HCT116 (cell line): ENCODE measurements around the gene HOXD11. TPM values are rescaled to one million over a fixed set of nuclear protein-coding genes. Genes with fewer than 3 reads are reported as not detected.
A peak's percentile ranks its signal among the peaks of the same experiment; 100 is the strongest.

Experiments used
- ATAC-seq: fragments of 200-7000 bp; cut with Tn5 transposase; 2 replicates; pipeline ENCODE4 v1.9.1; 2020; ENCODE audit warnings: mild to moderate bottlenecking, moderate library complexity
- BruUV-seq: library from RNA; stranded (reverse); fragments of 400-500 nt; replicated peaks from 2 replicates; lab custom pipeline; 2021; lab: Mats Ljungman, UMichigan
- CTCF ChIA-PET: fragments of 300-600 bp; sonication (Branson Sonifier 250); formaldehyde crosslinking; loops from one replicate; lab custom pipeline; 2021; ENCODE audit warnings: antibody characterized with exemption; lab: Charles Lee
- POLR2A ChIA-PET: fragments of 300-600, 350-600 bp; sonication (Branson Sonifier 250); formaldehyde crosslinking; loops from one replicate; lab custom pipeline; 2021; ENCODE audit warnings: antibody characterized with exemption; lab: Charles Lee
- RAD21 ChIA-PET, 2 experiments: fragments of 300-600 bp; sonication (Branson Sonifier 250); formaldehyde crosslinking; loops; one replicate each; lab custom pipeline; 2023; ENCODE audit warnings: low total read pairs in 2 of 2; ENCODE audit not compliant: uncharacterized antibody in 2 of 2, unreplicated experiment in 2 of 2, low non-redundant PET in 1 of 2; lab: Charles Lee
- DNase-seq: peaks from one replicate; pipeline ENCODE4 v3.0.0-alpha.2; 2010; ENCODE audit warnings: low read depth, low spot score
- H2AFZ ChIP-seq: fragments of 200-600 bp; shearing (Covaris generic), sonication (generic); 2 replicates; pipeline ENCODE4 v1.6.1; 2017; ENCODE audit warnings: low read depth, mixed run types, mixed read lengths, antibody characterized with exemption, low read length; ENCODE audit not compliant: poor library complexity, severe bottlenecking
- H3K27ac ChIP-seq: 2 replicates; pipeline ENCODE4 v1.5.1; 2012; ENCODE audit warnings: low read depth, low read length
- H3K27me3 ChIP-seq: fragments of 200-600 bp; sonication (generic); 2 replicates; pipeline ENCODE4 v1.6.1; 2016; ENCODE audit warnings: mixed run types, low read length, mixed read lengths; ENCODE audit not compliant: insufficient read depth
- H3K36me3 ChIP-seq, 2 experiments: fragments of 200-500 bp in 1 of 2; fragments of 200-600 bp in 1 of 2; sonication (Bioruptor generic) in 1 of 2; sonication (generic) in 1 of 2; 2 replicates each; pipeline versions ENCODE4 v1.5.1 to v1.6.1; 2014 to 2016; ENCODE audit warnings: low read length in 2 of 2, inconsistent platforms in 1 of 2, mixed read lengths in 1 of 2, mixed run types in 1 of 2; ENCODE audit not compliant: insufficient read depth in 2 of 2, control insufficient read depth in 1 of 2
- H3K4me1 ChIP-seq, 2 experiments: fragments of 200-600 bp in 1 of 2; sonication (generic) in 1 of 2; 2 replicates each; pipeline versions ENCODE4 v1.5.1 to v1.6.1; 2012 to 2017; ENCODE audit warnings: low read length in 2 of 2, inconsistent platforms in 1 of 2, mild to moderate bottlenecking in 1 of 2, mixed read lengths in 1 of 2, mixed run types in 1 of 2, moderate library complexity in 1 of 2; ENCODE audit not compliant: insufficient read depth in 2 of 2, control insufficient read depth in 1 of 2
- H3K4me2 ChIP-seq: fragments of 200-600 bp; sonication (generic); 2 replicates; pipeline ENCODE4 v1.6.1; 2017; ENCODE audit warnings: mixed run types, low read length, mixed read lengths
- H3K4me3 ChIP-seq, 2 experiments: fragments of 200-600 bp in 1 of 2; sonication (generic) in 1 of 2; replicated peaks in 1 of 2; 2 replicates each; pipeline ENCODE4 v1.5.1; 2011 to 2016; ENCODE audit warnings: low read length in 2 of 2, control low read depth in 1 of 2, low read depth in 1 of 2, mild to moderate bottlenecking in 1 of 2, mixed read lengths in 1 of 2, mixed run types in 1 of 2
- H3K79me2 ChIP-seq: fragments of 200-600 bp; sonication (generic); 2 replicates; pipeline ENCODE4 v1.6.1; 2017; ENCODE audit warnings: mild to moderate bottlenecking, mixed run types, low read length, moderate library complexity, mixed read lengths; ENCODE audit not compliant: insufficient read depth
- H3K9ac ChIP-seq: fragments of 200-600 bp; sonication (generic); 2 replicates; pipeline ENCODE4 v1.6.1; 2016; ENCODE audit warnings: low read length, mixed read lengths
- H3K9me2 ChIP-seq: fragments of 200-600 bp; sonication (generic), shearing (Covaris generic); 2 replicates; pipeline ENCODE4 v1.6.1; 2017; ENCODE audit warnings: mixed run types, mild to moderate bottlenecking, moderate library complexity; ENCODE audit not compliant: insufficient read depth
- H3K9me3 ChIP-seq, 2 experiments: fragments of 200-500 bp in 1 of 2; fragments of 200-600 bp in 1 of 2; sonication (Bioruptor generic) in 1 of 2; sonication (generic) in 1 of 2; 2 replicates each; pipeline ENCODE4 v1.6.1; 2014 to 2017; ENCODE audit warnings: low read length in 2 of 2, mixed read lengths in 2 of 2, inconsistent platforms in 1 of 2, low read depth in 1 of 2, mild to moderate bottlenecking in 1 of 2, mixed run types in 1 of 2, moderate library complexity in 1 of 2; ENCODE audit not compliant: control insufficient read depth in 1 of 2, insufficient read depth in 1 of 2
- H4K20me1 ChIP-seq: fragments of 200-600 bp; sonication (generic), shearing (Covaris generic); 2 replicates; pipeline ENCODE4 v1.6.1; 2017; ENCODE audit warnings: mixed run types, mild to moderate bottlenecking, moderate library complexity; ENCODE audit not compliant: insufficient read depth
- ATF3 ChIP-seq: IDR thresholded peaks from 2 replicates; pipeline ENCODE4 v1.6.1; 2012
- CBX3 ChIP-seq: IDR thresholded peaks from 2 replicates; pipeline ENCODE4 v1.6.1; 2012; ENCODE audit warnings: low read depth
- CEBPB ChIP-seq: IDR thresholded peaks from 2 replicates; pipeline ENCODE4 v1.6.1; 2012; ENCODE audit warnings: low read depth
- EGR1 ChIP-seq: IDR thresholded peaks from 2 replicates; pipeline ENCODE4 v1.6.1; 2012; ENCODE audit warnings: low read depth
- EZH2 ChIP-seq: fragments of 200-600 bp; sonication (generic); IDR thresholded peaks from 2 replicates; pipeline ENCODE4 v1.6.1; 2017; ENCODE audit warnings: antibody characterized with exemption, mixed run types
- EZH2phosphoT487 ChIP-seq: fragments of 200-600 bp; IDR thresholded peaks from 2 replicates; pipeline ENCODE4 v1.6.1; 2018; ENCODE audit warnings: antibody characterized with exemption, borderline replicate concordance
- FOSL1 ChIP-seq: IDR thresholded peaks from 2 replicates; pipeline ENCODE4 v1.6.1; 2012; ENCODE audit warnings: low read depth
- JUND ChIP-seq: IDR thresholded peaks from 2 replicates; pipeline ENCODE4 v1.6.1; 2012
- POLR2AphosphoS5 ChIP-seq: IDR thresholded peaks from 2 replicates; pipeline ENCODE4 v1.6.1; 2011; ENCODE audit warnings: mild to moderate bottlenecking, low read depth, low read length, moderate library complexity
- RAD21 ChIP-seq: IDR thresholded peaks from 2 replicates; pipeline ENCODE4 v1.6.1; 2012; ENCODE audit warnings: low read depth, mild to moderate bottlenecking
- SIN3A ChIP-seq: IDR thresholded peaks from 2 replicates; pipeline ENCODE4 v1.6.1; 2012; ENCODE audit warnings: low read depth
- SRF ChIP-seq: IDR thresholded peaks from 2 replicates; pipeline ENCODE4 v1.6.1; 2012; ENCODE audit warnings: low read depth
- TCF7L2 ChIP-seq: IDR thresholded peaks from 2 replicates; pipeline ENCODE4 v1.7.0; 2011; ENCODE audit warnings: borderline replicate concordance, inconsistent platforms; ENCODE audit not compliant: insufficient read depth, insufficient read length; ENCODE audit errors: extremely low read depth
- YY1 ChIP-seq: IDR thresholded peaks from 2 replicates; pipeline ENCODE4 v1.6.1; 2011; ENCODE audit warnings: low read length, low read depth, moderate library complexity, mild to moderate bottlenecking; ENCODE audit not compliant: insufficient replicate concordance; ENCODE audit errors: extremely low read depth
- ZBTB33 ChIP-seq: IDR thresholded peaks from 2 replicates; pipeline ENCODE4 v1.6.1; 2011; ENCODE audit warnings: mild to moderate bottlenecking, low read length, moderate library complexity; ENCODE audit not compliant: insufficient replicate concordance; ENCODE audit errors: extremely low read depth
- ZFX ChIP-seq: fragments of 450-650 bp; IDR thresholded peaks from 2 replicates; pipeline ENCODE4 v1.6.1; 2017
- ZNF274 ChIP-seq: fragments of 200-500 bp; sonication (Bioruptor generic); IDR thresholded peaks from 2 replicates; pipeline ENCODE4 v1.6.1; 2014; ENCODE audit warnings: mild to moderate bottlenecking, low read depth, low read length, inconsistent platforms
- intact Hi-C: fragments of 100-400 bp; cut with micrococcal nuclease; formaldehyde crosslinking; loops from 2 replicates; pipeline ENCODE4 v1.10.0; 2022
- total RNA-seq: library from RNA; stranded (reverse); gene quantifications from one replicate; pipeline ENCODE4 v1.2.1, GENCODE V29; 2021; ENCODE audit not compliant: unreplicated experiment
- TF ChIP-seq, protein P1 (sequence below), 3 experiments: fragments of 200-600 bp in 1 of 3; sonication (generic) in 1 of 3; IDR thresholded peaks in 2 of 3; conservative IDR thresholded peaks in 1 of 3; 2 replicates each; pipeline ENCODE4 v1.5.1; 2012 to 2017; ENCODE audit warnings: low read depth in 2 of 3, low read length in 2 of 3, antibody characterized with exemption in 1 of 3, borderline replicate concordance in 1 of 3, control low read depth in 1 of 3, mild to moderate bottlenecking in 1 of 3, mixed read lengths in 1 of 3, mixed run types in 1 of 3, moderate library complexity in 1 of 3; ENCODE audit not compliant: insufficient read depth in 1 of 3
- TF ChIP-seq, protein P2 (sequence below): IDR thresholded peaks from 2 replicates; pipeline ENCODE4 v1.6.1; 2012; ENCODE audit warnings: low read depth

The HOXD11 gene
- total RNA-seq, 1 experiment from 2014 or later = not detected

- ATAC-seq (no peak), DNase-seq (no peak)
- TF ChIP-seq EZH2 (no peak), CBX3 (no peak), CEBPB (no peak), FOSL1 (no peak), ZFX (no peak), EGR1 (no peak), ZNF274 (no peak), SIN3A (no peak), ATF3 (no peak), JUND (no peak), EZH2phosphoT487 (no peak), RAD21 (no peak), TCF7L2 (no peak), ZBTB33 (no peak), POLR2AphosphoS5 (no peak), SRF (no peak), YY1 (no peak)
- TF ChIP-seq, protein P1, sequence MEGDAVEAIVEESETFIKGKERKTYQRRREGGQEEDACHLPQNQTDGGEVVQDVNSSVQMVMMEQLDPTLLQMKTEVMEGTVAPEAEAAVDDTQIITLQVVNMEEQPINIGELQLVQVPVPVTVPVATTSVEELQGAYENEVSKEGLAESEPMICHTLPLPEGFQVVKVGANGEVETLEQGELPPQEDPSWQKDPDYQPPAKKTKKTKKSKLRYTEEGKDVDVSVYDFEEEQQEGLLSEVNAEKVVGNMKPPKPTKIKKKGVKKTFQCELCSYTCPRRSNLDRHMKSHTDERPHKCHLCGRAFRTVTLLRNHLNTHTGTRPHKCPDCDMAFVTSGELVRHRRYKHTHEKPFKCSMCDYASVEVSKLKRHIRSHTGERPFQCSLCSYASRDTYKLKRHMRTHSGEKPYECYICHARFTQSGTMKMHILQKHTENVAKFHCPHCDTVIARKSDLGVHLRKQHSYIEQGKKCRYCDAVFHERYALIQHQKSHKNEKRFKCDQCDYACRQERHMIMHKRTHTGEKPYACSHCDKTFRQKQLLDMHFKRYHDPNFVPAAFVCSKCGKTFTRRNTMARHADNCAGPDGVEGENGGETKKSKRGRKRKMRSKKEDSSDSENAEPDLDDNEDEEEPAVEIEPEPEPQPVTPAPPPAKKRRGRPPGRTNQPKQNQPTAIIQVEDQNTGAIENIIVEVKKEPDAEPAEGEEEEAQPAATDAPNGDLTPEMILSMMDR (IDR thresholded peaks at IDR 0.05 in 2 of 3, conservative IDR thresholded peaks at IDR 0.05 in 1 of 3; ENCODE audit: borderline replicate concordance in 1 of 3, insufficient read depth in 1 of 3, low read depth in 2 of 3, low read length in 2 of 3) = no peak
- TF ChIP-seq, protein P2, sequence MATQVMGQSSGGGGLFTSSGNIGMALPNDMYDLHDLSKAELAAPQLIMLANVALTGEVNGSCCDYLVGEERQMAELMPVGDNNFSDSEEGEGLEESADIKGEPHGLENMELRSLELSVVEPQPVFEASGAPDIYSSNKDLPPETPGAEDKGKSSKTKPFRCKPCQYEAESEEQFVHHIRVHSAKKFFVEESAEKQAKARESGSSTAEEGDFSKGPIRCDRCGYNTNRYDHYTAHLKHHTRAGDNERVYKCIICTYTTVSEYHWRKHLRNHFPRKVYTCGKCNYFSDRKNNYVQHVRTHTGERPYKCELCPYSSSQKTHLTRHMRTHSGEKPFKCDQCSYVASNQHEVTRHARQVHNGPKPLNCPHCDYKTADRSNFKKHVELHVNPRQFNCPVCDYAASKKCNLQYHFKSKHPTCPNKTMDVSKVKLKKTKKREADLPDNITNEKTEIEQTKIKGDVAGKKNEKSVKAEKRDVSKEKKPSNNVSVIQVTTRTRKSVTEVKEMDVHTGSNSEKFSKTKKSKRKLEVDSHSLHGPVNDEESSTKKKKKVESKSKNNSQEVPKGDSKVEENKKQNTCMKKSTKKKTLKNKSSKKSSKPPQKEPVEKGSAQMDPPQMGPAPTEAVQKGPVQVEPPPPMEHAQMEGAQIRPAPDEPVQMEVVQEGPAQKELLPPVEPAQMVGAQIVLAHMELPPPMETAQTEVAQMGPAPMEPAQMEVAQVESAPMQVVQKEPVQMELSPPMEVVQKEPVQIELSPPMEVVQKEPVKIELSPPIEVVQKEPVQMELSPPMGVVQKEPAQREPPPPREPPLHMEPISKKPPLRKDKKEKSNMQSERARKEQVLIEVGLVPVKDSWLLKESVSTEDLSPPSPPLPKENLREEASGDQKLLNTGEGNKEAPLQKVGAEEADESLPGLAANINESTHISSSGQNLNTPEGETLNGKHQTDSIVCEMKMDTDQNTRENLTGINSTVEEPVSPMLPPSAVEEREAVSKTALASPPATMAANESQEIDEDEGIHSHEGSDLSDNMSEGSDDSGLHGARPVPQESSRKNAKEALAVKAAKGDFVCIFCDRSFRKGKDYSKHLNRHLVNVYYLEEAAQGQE = no peak
- H3K4me3 ChIP-seq = no peak overlapping the region
- RAD21 ChIA-PET = no interaction called here
- no peaks in the 10 kb centered on the region for H3K27me3 ChIP-seq
- POLR2A ChIA-PET = no interaction called here
- no peak overlapping the region for H3K27ac ChIP-seq
- peak overlapping the region; percentile 88 for H2AFZ ChIP-seq
- peaks cover 0 to 11% of the 10 kb centered on the region in 2 experiments; a peak in 1 of 4 replicates for H3K4me1 ChIP-seq
- no TSS peak for BruUV-seq
- no peak overlapping the region for H3K9ac ChIP-seq
- H3K9me2 ChIP-seq = no peaks in the 10 kb centered on the region
- H4K20me1 ChIP-seq = no peaks in the 10 kb centered on the region
- intact Hi-C loops = no loop called here
- no peaks in the 10 kb centered on the region for H3K9me3 ChIP-seq
- CTCF ChIA-PET = interaction anchor here (0.6 to 2.2 kb wide), 7 partner anchors 9 to 542 kb away, joined by 3 to 11 read pairs (median 7); no protein-coding TSS in a partner anchor
- H3K36me3 ChIP-seq = no peaks in the 10 kb centered on the region
- H3K4me2 ChIP-seq = no peak overlapping the region
- H3K79me2 ChIP-seq = no peaks in the 10 kb centered on the region
These were observed 4.8 kb downstream of the HOXD11 start for GRCh38 chr2:176111846-176112374.
